Heart right ventricle (tissue), 16 donors: ENCODE data around the gene ELF4. TPM values are rescaled to one million over a fixed set of nuclear protein-coding genes. Genes with fewer than 3 reads are reported as not detected.

Experiments
- ATAC-seq, 8 donors: fragments of 200-7000 bp; cut with Tn5 transposase; one replicate each; pipeline ENCODE4 v1.9.1; 2020; ENCODE audit warnings: mild to moderate bottlenecking in 8 of 8, moderate library complexity in 8 of 8, moderate number of reproducible peaks in 1 of 8
- DNase-seq, 2 donors: peaks; one replicate each; pipeline ENCODE4 v3.0.0-alpha.2; 2020
- H3K27ac ChIP-seq, 10 donors: fragments of 200-600 bp; sonication (generic) in 2 of 10; one replicate each; pipeline versions ENCODE4 v1.5.0 to v1.8.0; 2020 to 2022; ENCODE audit warnings: mild to moderate bottlenecking in 3 of 10
- H3K27me3 ChIP-seq, 7 donors: fragments of 200-600 bp; one replicate each; pipeline ENCODE4 v1.8.0; 2021 to 2022; ENCODE audit warnings: mild to moderate bottlenecking in 2 of 7
- H3K36me3 ChIP-seq, 9 donors: fragments of 200-600 bp; sonication (generic) in 1 of 9; one replicate each; pipeline versions ENCODE4 v1.5.0 to v1.8.0; 2020 to 2022; ENCODE audit warnings: mild to moderate bottlenecking in 2 of 9
- H3K4me1 ChIP-seq, 9 donors: fragments of 200-600 bp; sonication (generic) in 1 of 9; one replicate each; pipeline versions ENCODE4 v1.5.0 to v1.8.0; 2020 to 2022; ENCODE audit warnings: mild to moderate bottlenecking in 4 of 9
- H3K4me3 ChIP-seq, 10 donors: fragments of 200-600 bp; sonication (generic) in 2 of 10; one replicate each; pipeline versions ENCODE4 v1.5.0 to v1.8.0; 2020 to 2022; ENCODE audit warnings: mild to moderate bottlenecking in 7 of 10, moderate library complexity in 2 of 10
- H3K9me3 ChIP-seq, 11 donors: fragments of 200-600 bp in 10 of 11; sonication (generic) in 2 of 11; one replicate each; pipeline versions ENCODE4 v1.5.0 to v1.8.0; 2013 to 2022; ENCODE audit warnings: mild to moderate bottlenecking in 2 of 11, control low read depth in 1 of 11, moderate library complexity in 1 of 11
- WGBS, 2 donors: extraction: QIAGEN DNeasy Blood & Tissue Kit; methylation state at CpG; one replicate each; pipeline ENCODE4 v1.1.7; 2013; ENCODE audit warnings: inconsistent platforms in 1 of 2; 5-methylcytosine and 5-hydroxymethylcytosine counted together
- intact Hi-C, 10 donors: fragments of 100-400 bp; cut with DNase I; formaldehyde crosslinking; loops; one replicate each; pipeline versions ENCODE4 v1.11.1 to v1.14.2; 2022
- polyA plus RNA-seq, 2 donors: library from polyadenylated mRNA; stranded (reverse); fragments of 200-250 nt; gene quantifications; one replicate each; pipeline ENCODE4 v1.2.3, GENCODE V29; 2013
- total RNA-seq, 10 donors: library from RNA; stranded (reverse); fragmentation: NEBNext Ultra II Directional in 3 of 10; extraction: Animal tissue kit (Norgen Biotek cat#: 25700) in 3 of 10; gene quantifications; one replicate each; pipeline versions ENCODE4 v1.2.1 to v1.2.4, GENCODE V29; 2021 to 2023
- TF ChIP-seq, protein P1 (sequence below), 9 donors: fragments of 200-600 bp; sonication (generic) in 2 of 9; IDR thresholded peaks; one replicate each; pipeline versions ENCODE4 v1.5.0 to v1.8.0; 2021 to 2022; ENCODE audit warnings: antibody characterized with exemption in 9 of 9, mild to moderate bottlenecking in 5 of 9, moderate library complexity in 1 of 9
- donor health status: Arrhythmogenic right ventricular cardiomyopathy.
- donor health status: ischemic (EF 13 %, LVEDD 7.1; RV severe dilation, severe dysfunction).
- donor health status: healthy with polysubstance abuse.
- donor health status: DM: no; HTN: yes; CAD: no.
- donor health status: DM: no; HTN: no; CAD: no.
- donor health status: ischemic (EF 25% LVEDD 6.9; RV normal size, moderate dysfunction).
- donor health status: ischemic (EF 25% LVEDD 5.7; RV mildly dilated, moderate dysfunction).
- donor health status: healthy.
- donor health status: DM: yes; HTN: yes; CAD: no.
- donor health status: Ischemic cardiomyopathy.
- donor health status: ischemic (EF 35%, LVEDD 5.7; RV mildly dilated, moderate dysfunction).
- donor health status: nonischemic (EF 11% LVEDD 7.7; RV severe dilation, severe dysfunction).
- donor health status: DM: yes; HTN: yes; CAD: no.
- donor health status: PGD.
- donor health status: ischemic (EF 29% LVEDD 5.4; RV normal size, mild dysfunction).
- donor health status: nonischemic (EF 23%, LVEDD 6.1; RV moderate dilation, normal function).

Gene ELF4
- total and polyA plus RNA-seq, 12 donors, result 1.8 to 8.6 (median 2.7) TPM

DNA sequence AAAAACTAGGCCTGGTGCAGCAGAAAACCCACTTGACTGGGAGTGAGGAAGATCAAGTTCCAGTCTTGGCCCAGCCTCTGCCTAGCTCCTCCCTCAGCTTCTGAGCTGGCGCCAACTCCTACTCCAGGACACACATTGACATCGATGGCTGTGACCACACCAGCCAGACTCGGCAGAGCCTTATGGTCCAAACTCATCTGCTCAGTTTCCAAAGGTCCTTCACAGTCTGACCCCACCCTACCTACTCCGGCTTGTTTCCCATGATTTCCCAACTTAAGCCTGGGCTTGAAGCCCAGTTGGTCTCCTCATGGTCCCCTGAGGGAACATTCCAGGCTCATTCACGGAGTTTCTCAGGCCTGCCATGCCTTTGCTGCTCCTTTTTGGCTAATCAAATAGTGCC is 10.1 kb downstream of the ELF4 start:
- Histone ChIP-seq H3K4me1 (peaks cover 6 to 55% (median 25%) of the 10 kb centered on the region in 9 donors), H3K27me3 (no peaks in the 10 kb centered on the region), H3K9me3 (no peaks in the 10 kb centered on the region), H3K36me3 (no peaks in the 10 kb centered on the region), H3K27ac (peak overlapping the region in 7 of 10 donors; percentile 19 to 60 (median 45)), H3K4me3 (no peak overlapping the region)
- WGBS, 2 donors, result 36 to 47% methylated on average over 5 of the region's 5 CpGs
- DNase-seq (peak; percentile 59 to 63), ATAC-seq (peak; percentile 78 to 94 (median 81))
- TF ChIP-seq, protein P1, sequence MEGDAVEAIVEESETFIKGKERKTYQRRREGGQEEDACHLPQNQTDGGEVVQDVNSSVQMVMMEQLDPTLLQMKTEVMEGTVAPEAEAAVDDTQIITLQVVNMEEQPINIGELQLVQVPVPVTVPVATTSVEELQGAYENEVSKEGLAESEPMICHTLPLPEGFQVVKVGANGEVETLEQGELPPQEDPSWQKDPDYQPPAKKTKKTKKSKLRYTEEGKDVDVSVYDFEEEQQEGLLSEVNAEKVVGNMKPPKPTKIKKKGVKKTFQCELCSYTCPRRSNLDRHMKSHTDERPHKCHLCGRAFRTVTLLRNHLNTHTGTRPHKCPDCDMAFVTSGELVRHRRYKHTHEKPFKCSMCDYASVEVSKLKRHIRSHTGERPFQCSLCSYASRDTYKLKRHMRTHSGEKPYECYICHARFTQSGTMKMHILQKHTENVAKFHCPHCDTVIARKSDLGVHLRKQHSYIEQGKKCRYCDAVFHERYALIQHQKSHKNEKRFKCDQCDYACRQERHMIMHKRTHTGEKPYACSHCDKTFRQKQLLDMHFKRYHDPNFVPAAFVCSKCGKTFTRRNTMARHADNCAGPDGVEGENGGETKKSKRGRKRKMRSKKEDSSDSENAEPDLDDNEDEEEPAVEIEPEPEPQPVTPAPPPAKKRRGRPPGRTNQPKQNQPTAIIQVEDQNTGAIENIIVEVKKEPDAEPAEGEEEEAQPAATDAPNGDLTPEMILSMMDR (IDR thresholded peaks at IDR 0.05), result no peak
- intact Hi-C loops, result no loop called here

DNA sequence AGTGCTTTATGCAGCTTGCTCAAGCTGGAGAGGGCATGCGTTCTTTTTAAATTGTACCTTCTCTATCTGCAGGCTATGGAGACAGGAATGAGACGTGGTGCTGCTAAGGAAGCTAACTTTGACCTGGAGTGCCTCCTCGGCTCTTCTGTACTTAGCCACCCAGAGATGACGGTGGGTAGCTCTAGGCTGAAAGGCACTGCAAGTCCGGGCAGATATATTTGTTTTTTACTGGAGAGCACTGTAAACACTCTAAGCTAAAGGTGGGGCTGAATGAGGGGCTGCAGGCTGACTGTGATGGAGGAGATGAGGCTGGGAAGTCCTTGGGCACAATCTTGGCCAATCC is 12.1 kb downstream of the ELF4 start:
- DNase-seq (no peak), ATAC-seq (no peak)
- no peak overlapping the region for H3K4me3 ChIP-seq
- TF ChIP-seq, protein P1 (IDR thresholded peaks at IDR 0.05), result no peak
- intact Hi-C loops, result no loop called here
- no peaks in the 10 kb centered on the region for H3K36me3 ChIP-seq
- peaks cover 6 to 41% (median 25%) of the 10 kb centered on the region in 9 donors for H3K4me1 ChIP-seq
- no peaks in the 10 kb centered on the region for H3K27me3 ChIP-seq
- H3K9me3 ChIP-seq, result no peaks in the 10 kb centered on the region
- WGBS, 2 donors, result 59 to 71% methylated on average over 5 of the region's 5 CpGs
- peak overlapping the region in 6 of 10 donors; percentile 22 to 53 (median 36) for H3K27ac ChIP-seq

DNA sequence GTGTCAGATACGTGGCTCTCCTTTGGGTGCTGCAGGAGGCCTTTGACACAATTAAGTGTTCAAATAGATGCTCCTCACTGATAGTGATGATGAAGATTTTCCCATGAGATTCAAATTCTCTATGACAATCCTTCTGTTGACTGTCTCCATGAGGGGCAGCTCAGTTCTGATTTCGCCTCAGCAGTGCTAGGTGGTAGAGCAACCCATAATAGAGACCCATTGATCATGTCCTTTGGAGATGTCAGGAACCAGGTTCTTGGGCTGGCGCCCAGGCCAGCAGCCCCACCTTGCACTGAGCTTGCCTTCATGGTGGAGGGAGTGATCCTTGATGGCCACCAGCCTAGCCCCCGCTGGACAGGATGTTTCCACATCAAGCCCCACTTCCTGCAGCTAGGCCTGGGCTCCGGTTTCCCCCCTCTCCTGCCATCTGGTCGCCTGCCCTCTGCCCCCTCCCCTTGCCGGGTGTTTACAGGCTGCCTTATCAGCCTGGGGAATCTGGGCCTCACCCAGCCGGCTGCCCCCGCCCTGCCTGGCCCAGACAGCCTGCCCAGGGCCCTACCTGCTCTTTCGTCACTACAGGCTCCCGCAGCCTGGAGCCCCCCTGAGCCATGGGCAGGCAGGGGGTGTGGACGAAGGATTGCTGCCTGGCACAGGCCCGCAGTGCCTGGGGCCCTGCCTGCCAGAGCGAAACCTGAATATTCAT is 12.6 kb downstream of the ELF4 start:
- H3K4me1 ChIP-seq, result peaks cover 6 to 43% (median 25%) of the 10 kb centered on the region in 9 donors
- no peaks in the 10 kb centered on the region for H3K36me3 ChIP-seq
- no peaks in the 10 kb centered on the region for H3K27me3 ChIP-seq
- DNase-seq (peak in 1 of 2 donors; percentile 23), ATAC-seq (peak in 7 of 8 donors; percentile 23 to 67 (median 59))
- H3K4me3 ChIP-seq, result no peak overlapping the region
- H3K9me3 ChIP-seq, result no peaks in the 10 kb centered on the region
- intact Hi-C loops, result no loop called here
- H3K27ac ChIP-seq, result peak overlapping the region in 6 of 10 donors; percentile 22 to 53 (median 36)
- 65 to 69% methylated on average over 11 to 14 of the region's 14 CpGs for WGBS, 2 donors
- TF ChIP-seq, protein P1 (IDR thresholded peaks at IDR 0.05), result no peak

DNA sequence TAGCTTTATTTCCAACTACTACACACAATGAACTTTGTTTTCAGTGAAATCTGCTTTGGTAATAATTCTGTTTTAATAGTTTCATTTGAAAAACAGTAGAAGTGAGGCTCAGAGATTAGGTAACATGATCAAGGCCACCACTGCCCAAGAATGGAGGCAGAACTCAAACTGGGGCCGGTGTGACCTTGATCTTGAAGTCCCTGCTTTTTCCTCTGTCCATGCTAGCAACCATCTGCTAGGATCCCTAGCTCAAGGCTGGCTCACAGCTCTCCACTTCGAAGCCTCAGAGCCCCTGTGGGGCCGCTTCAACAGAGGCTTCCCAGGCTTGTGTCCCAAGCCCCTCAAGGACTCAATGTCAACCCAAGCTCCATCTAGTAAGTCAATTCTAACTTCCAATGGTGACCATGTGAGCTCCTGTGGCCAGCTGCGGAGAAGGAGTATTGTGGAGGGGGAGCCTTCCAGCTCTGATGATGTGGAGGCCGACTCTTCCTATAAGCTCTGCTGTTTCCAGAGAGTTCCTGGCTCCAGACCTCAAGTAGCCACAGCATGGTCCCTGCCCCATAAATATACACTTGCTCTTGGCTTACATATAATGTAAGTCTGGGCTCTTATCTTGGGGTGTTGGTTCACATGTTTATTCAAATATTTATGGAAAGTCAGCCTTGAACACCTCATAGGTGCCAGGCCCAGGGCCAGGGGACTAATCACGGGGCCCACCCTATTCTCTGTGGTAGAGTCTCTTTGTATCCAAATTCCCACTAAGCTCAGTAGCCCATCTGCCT is 14.9 kb downstream of the ELF4 start:
- Histone ChIP-seq H3K27ac (no peak overlapping the region), H3K27me3 (no peaks in the 10 kb centered on the region), H3K36me3 (no peaks in the 10 kb centered on the region), H3K4me3 (no peak overlapping the region), H3K4me1 (peaks cover 6 to 54% (median 22%) of the 10 kb centered on the region in 9 donors), H3K9me3 (no peaks in the 10 kb centered on the region)
- ATAC-seq, result no peak
- intact Hi-C loops, result no loop called here
- no peak for DNase-seq
- TF ChIP-seq, protein P1 (IDR thresholded peaks at IDR 0.05), result no peak
- WGBS, 2 donors, result 93 to 94% methylated on average over 6 of the region's 6 CpGs
